ENCODE results near the gene CCDC154. TPM values are rescaled to one million over a fixed set of nuclear protein-coding genes. Genes with fewer than 3 reads are reported as not detected.

Gene CCDC154
- total RNA-seq, 3 donors from 2014 or later, result 0.48 to 1.2 (median 0.98) TPM

GRCh38 chr16:1439058-1439698 lies 5.2 kb downstream of the CCDC154 start:
- no peak overlapping the region for H3K27ac ChIP-seq
- TF ChIP-seq POLR2AphosphoS5 (IDR thresholded peaks at IDR 0.05) (no peak), CTCF (IDR thresholded peaks at IDR 0.05) (no peak), POLR2A (IDR thresholded peaks at IDR 0.05) (no peak)
- no peak for DNase-seq (ENCODE audit: low spot score in 2 of 2)
- H3K27me3 ChIP-seq, result no peaks in the 10 kb centered on the region
- no peaks in the 10 kb centered on the region for H3K9me3 ChIP-seq
- no peak overlapping the region for H3K4me3 ChIP-seq
- H3K36me3 ChIP-seq, result no peaks in the 10 kb centered on the region
- H3K4me1 ChIP-seq, result no peaks in the 10 kb centered on the region
- intact Hi-C loops (cut with DNase I; ENCODE audit: low total_unique reads), result no loop called here

- TF ChIP-seq POLR2AphosphoS5 (IDR thresholded peaks at IDR 0.05), result no peak
- TF ChIP-seq POLR2A (IDR thresholded peaks at IDR 0.05), result no peak
- no peak for TF ChIP-seq CTCF (IDR thresholded peaks at IDR 0.05)
- no peak for DNase-seq (ENCODE audit: low spot score in 2 of 2)
- no peak overlapping the region for H3K4me3 ChIP-seq
- intact Hi-C loops (cut with DNase I; ENCODE audit: low total_unique reads), result no loop called here
- H3K9me3 ChIP-seq, result no peaks in the 10 kb centered on the region
- H3K4me1 ChIP-seq, result no peaks in the 10 kb centered on the region
- no peaks in the 10 kb centered on the region for H3K27me3 ChIP-seq
- no peak overlapping the region for H3K27ac ChIP-seq
- H3K36me3 ChIP-seq, result no peaks in the 10 kb centered on the region
Observed at GRCh38 chr16:1438229-1439057, 5.9 kb downstream of the CCDC154 start.

- Histone ChIP-seq H3K27me3 (no peaks in the 10 kb centered on the region), H3K4me3 (no peak overlapping the region), H3K27ac (no peak overlapping the region), H3K36me3 (no peaks in the 10 kb centered on the region), H3K9me3 (no peaks in the 10 kb centered on the region), H3K4me1 (no peaks in the 10 kb centered on the region)
- DNase-seq (ENCODE audit: low spot score in 2 of 2), result no peak
- TF ChIP-seq POLR2A (IDR thresholded peaks at IDR 0.05) (no peak), CTCF (IDR thresholded peaks at IDR 0.05) (no peak), POLR2AphosphoS5 (IDR thresholded peaks at IDR 0.05) (no peak)
- intact Hi-C loops (cut with DNase I; ENCODE audit: low total_unique reads), result no loop called here
Observed at GRCh38 chr16:1437606-1438005, 6.8 kb downstream of the CCDC154 start.

GRCh38 chr16:1436731-1437355 lies 7.5 kb downstream of the CCDC154 start:
- Histone ChIP-seq H3K4me3 (no peak overlapping the region), H3K36me3 (no peaks in the 10 kb centered on the region), H3K9me3 (no peaks in the 10 kb centered on the region), H3K27me3 (no peaks in the 10 kb centered on the region), H3K4me1 (no peaks in the 10 kb centered on the region), H3K27ac (no peak overlapping the region)
- no peak for DNase-seq (ENCODE audit: low spot score in 2 of 2)
- no peak for TF ChIP-seq POLR2AphosphoS5 (IDR thresholded peaks at IDR 0.05)
- no peak for TF ChIP-seq CTCF (IDR thresholded peaks at IDR 0.05)
- TF ChIP-seq POLR2A (IDR thresholded peaks at IDR 0.05), result no peak
- intact Hi-C loops (cut with DNase I; ENCODE audit: low total_unique reads), result loop anchor here (1.0 kb wide), 1 partner anchor 19 kb away; no protein-coding TSS in a partner anchor
